ENCODE measurements around the gene REXO1. TPM values are rescaled to one million over a fixed set of nuclear protein-coding genes. Genes with fewer than 3 reads are reported as not detected.

Gene REXO1
- total RNA-seq, 1 experiment from 2014 or later, result 43.0 TPM

DNA sequence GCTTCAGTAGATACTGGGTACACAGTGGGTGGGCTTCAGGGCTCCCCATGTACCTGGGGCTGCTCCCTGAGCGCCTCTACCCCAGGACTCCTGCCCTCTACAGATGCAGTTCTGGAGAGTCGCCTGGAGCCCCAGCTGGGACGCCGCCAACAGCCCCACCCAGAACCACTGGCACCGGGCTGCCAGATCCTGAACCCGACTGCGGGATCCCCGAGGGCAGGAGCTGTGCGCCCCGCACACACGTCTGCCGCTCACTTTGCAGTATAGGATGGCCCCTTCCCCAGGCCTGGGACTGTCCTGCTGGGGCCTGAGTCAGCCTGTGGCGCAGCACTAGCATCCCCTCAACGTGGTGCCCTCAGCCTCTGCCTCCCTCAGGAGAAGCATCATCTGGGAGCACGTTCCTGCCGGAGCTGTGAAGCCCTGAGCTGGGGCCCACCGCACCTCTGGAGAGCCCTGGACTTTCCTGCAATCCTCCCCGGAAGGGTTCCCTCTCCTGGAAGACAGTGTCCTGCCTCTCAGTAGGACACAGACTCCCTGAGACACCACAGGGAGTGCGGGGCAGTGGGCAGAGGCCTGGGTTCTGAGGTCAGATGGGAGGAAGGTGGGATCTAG lies 3.7 kb downstream of the REXO1 start:
- POLR2A ChIA-PET, result no interaction called here
- no peak for DNase-seq
- H3K27ac Mint-ChIP-seq (ENCODE audit: unreplicated experiment), result no peak overlapping the region
- intact Hi-C loops (cut with micrococcal nuclease; ENCODE audit: unreplicated experiment), result no loop called here
- CTCF ChIA-PET, result interaction anchor here (0.6 kb wide), 1 partner anchor 297 kb away, joined by 5 read pairs; no protein-coding TSS in a partner anchor
- H3K36me3 ChIP-seq (ENCODE audit: control insufficient read depth, insufficient read depth, low read length), result no peaks in the 10 kb centered on the region
- no peaks in the 10 kb centered on the region for H3K4me1 Mint-ChIP-seq (ENCODE audit: low read depth, unreplicated experiment)
- H3K9me3 Mint-ChIP-seq (ENCODE audit: unreplicated experiment), result no peaks in the 10 kb centered on the region
- peaks cover 45% of the 10 kb centered on the region for H3K36me3 Mint-ChIP-seq (ENCODE audit: insufficient read depth, unreplicated experiment)
- H3K4me3 Mint-ChIP-seq (ENCODE audit: unreplicated experiment), result no peak overlapping the region
- no peaks in the 10 kb centered on the region for H3K27me3 Mint-ChIP-seq (ENCODE audit: insufficient read depth, unreplicated experiment)
- no peak overlapping the region for H3K4me3 ChIP-seq (ENCODE audit: low read depth, low read length)
- no peaks in the 10 kb centered on the region for H3K27me3 ChIP-seq (replicated peaks; ENCODE audit: control insufficient read depth, insufficient read depth, low read length)
- H3K9me3 ChIP-seq, result no peaks in the 10 kb centered on the region
- no TSS peak for BruUV-seq (replicated peaks)
- TF ChIP-seq, protein P1, sequence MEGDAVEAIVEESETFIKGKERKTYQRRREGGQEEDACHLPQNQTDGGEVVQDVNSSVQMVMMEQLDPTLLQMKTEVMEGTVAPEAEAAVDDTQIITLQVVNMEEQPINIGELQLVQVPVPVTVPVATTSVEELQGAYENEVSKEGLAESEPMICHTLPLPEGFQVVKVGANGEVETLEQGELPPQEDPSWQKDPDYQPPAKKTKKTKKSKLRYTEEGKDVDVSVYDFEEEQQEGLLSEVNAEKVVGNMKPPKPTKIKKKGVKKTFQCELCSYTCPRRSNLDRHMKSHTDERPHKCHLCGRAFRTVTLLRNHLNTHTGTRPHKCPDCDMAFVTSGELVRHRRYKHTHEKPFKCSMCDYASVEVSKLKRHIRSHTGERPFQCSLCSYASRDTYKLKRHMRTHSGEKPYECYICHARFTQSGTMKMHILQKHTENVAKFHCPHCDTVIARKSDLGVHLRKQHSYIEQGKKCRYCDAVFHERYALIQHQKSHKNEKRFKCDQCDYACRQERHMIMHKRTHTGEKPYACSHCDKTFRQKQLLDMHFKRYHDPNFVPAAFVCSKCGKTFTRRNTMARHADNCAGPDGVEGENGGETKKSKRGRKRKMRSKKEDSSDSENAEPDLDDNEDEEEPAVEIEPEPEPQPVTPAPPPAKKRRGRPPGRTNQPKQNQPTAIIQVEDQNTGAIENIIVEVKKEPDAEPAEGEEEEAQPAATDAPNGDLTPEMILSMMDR (IDR thresholded peaks at IDR 0.05; ENCODE audit: insufficient read depth in 1 of 2, low read depth in 1 of 2, low read length in 1 of 2, severe bottlenecking in 1 of 2, unreplicated experiment in 1 of 2), result no peak
- H3K4me1 ChIP-seq, result peaks cover 4% of the 10 kb centered on the region; the same call in 1 of the 2 replicates

DNA sequence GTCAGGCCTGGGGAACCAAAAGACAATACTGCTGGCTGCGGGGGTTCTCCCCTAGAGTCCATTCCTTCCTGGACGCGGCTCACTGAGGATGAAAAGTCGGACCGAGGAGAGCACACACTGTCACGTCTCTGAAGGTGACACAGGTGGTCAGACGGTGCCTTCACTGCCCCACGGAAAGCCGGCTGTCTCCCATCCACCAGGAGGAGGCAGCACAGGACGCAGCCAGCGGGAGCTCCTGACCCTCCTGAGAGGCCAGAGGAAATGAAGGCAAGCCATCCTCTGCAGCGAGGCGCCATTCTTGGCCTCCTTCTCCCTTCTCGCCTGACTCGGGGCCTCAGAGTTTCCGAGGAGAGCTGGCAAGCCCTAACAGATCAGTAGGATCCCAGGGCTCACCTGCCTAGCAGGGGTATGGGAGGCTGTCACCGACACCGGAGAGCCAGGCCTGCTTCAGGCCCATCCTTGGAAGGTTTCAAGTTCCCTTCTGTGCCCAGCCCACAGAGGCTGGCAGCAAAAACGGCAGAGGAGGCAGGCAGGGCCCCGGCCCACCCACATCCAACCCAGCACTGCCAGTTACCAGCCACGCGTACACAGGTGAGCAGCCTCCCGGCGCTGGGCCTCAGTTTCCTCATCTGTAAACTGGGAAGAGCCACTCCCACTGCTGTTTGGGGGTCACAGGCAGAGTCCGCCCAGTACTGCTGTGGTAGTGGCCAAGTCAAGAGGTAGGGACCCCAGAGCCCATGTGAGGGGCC lies 4.5 kb downstream of the REXO1 start:
- intact Hi-C loops (cut with micrococcal nuclease; ENCODE audit: unreplicated experiment), result no loop called here
- Histone ChIP-seq H3K4me3 (ENCODE audit: low read depth, low read length) (no peak overlapping the region), H3K9me3 (no peaks in the 10 kb centered on the region), H3K4me1 (peaks cover 4% of the 10 kb centered on the region; the same call in 1 of the 2 replicates), H3K27me3 (replicated peaks; ENCODE audit: control insufficient read depth, insufficient read depth, low read length) (no peaks in the 10 kb centered on the region), H3K36me3 (ENCODE audit: control insufficient read depth, insufficient read depth, low read length) (no peaks in the 10 kb centered on the region)
- no peak overlapping the region for H3K27ac Mint-ChIP-seq (ENCODE audit: unreplicated experiment)
- DNase-seq, result no peak
- H3K4me3 Mint-ChIP-seq (ENCODE audit: unreplicated experiment), result no peak overlapping the region
- CTCF ChIA-PET, result interaction anchor here (0.6 kb wide), 1 partner anchor 296 kb away, joined by 5 read pairs; no protein-coding TSS in a partner anchor
- H3K36me3 Mint-ChIP-seq (ENCODE audit: insufficient read depth, unreplicated experiment), result peaks cover 46% of the 10 kb centered on the region
- TF ChIP-seq, protein P1 (IDR thresholded peaks at IDR 0.05; ENCODE audit: insufficient read depth in 1 of 2, low read depth in 1 of 2, low read length in 1 of 2, severe bottlenecking in 1 of 2, unreplicated experiment in 1 of 2), result no peak
- no peaks in the 10 kb centered on the region for H3K9me3 Mint-ChIP-seq (ENCODE audit: unreplicated experiment)
- POLR2A ChIA-PET, result no interaction called here
- no peaks in the 10 kb centered on the region for H3K27me3 Mint-ChIP-seq (ENCODE audit: insufficient read depth, unreplicated experiment)
- H3K4me1 Mint-ChIP-seq (ENCODE audit: low read depth, unreplicated experiment), result no peaks in the 10 kb centered on the region
- BruUV-seq (replicated peaks), result no TSS peak

DNA sequence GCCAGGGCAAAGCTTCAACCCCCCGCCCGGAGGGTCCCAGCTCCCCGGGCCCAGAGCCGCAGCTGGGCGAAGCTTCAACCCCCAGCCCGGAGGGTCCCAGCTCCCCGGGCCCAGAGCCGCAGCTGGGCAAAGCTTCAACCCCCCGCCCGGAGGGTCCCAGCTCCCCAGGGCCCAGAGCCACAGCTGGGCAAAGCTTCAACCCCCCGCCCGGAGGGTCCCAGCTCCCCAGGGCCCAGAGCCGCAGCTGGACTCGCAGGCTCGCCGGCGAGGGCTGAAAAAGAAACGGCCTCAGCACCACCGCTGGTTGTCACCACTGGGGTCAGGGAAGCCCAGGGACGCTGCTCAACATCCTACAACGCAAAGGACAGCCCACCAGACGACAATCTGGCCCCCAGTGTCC lies 5.2 kb downstream of the REXO1 start:
- no peak for DNase-seq
- intact Hi-C loops (cut with micrococcal nuclease; ENCODE audit: unreplicated experiment), result no loop called here
- POLR2A ChIA-PET, result no interaction called here
- Histone ChIP-seq H3K4me1 (peaks cover 4% of the 10 kb centered on the region; the same call in 1 of the 2 replicates), H3K9me3 (no peaks in the 10 kb centered on the region), H3K36me3 (ENCODE audit: control insufficient read depth, insufficient read depth, low read length) (no peaks in the 10 kb centered on the region), H3K4me3 (ENCODE audit: low read depth, low read length) (no peak overlapping the region), H3K27me3 (replicated peaks; ENCODE audit: control insufficient read depth, insufficient read depth, low read length) (no peaks in the 10 kb centered on the region)
- H3K36me3 Mint-ChIP-seq (ENCODE audit: insufficient read depth, unreplicated experiment), result peaks cover 47% of the 10 kb centered on the region
- H3K4me1 Mint-ChIP-seq (ENCODE audit: low read depth, unreplicated experiment), result no peaks in the 10 kb centered on the region
- H3K27ac Mint-ChIP-seq (ENCODE audit: unreplicated experiment), result no peak overlapping the region
- H3K9me3 Mint-ChIP-seq (ENCODE audit: unreplicated experiment), result no peaks in the 10 kb centered on the region
- BruUV-seq (replicated peaks), result no TSS peak
- TF ChIP-seq, protein P1 (IDR thresholded peaks at IDR 0.05; ENCODE audit: insufficient read depth in 1 of 2, low read depth in 1 of 2, low read length in 1 of 2, severe bottlenecking in 1 of 2, unreplicated experiment in 1 of 2), result no peak
- H3K4me3 Mint-ChIP-seq (ENCODE audit: unreplicated experiment), result no peak overlapping the region
- CTCF ChIA-PET, result no interaction called here
- no peaks in the 10 kb centered on the region for H3K27me3 Mint-ChIP-seq (ENCODE audit: insufficient read depth, unreplicated experiment)
